ENCODE measurements around the gene RALGPS2. TPM values are rescaled to one million over a fixed set of nuclear protein-coding genes. Genes with fewer than 3 reads are reported as not detected.

The RALGPS2 gene
- total and polyA plus RNA-seq, 2 of the 13 experiments (the other 11 are each of a cell fraction or from before 2014, with no cell fraction given), result 15.6 to 36.0 TPM

DNA sequence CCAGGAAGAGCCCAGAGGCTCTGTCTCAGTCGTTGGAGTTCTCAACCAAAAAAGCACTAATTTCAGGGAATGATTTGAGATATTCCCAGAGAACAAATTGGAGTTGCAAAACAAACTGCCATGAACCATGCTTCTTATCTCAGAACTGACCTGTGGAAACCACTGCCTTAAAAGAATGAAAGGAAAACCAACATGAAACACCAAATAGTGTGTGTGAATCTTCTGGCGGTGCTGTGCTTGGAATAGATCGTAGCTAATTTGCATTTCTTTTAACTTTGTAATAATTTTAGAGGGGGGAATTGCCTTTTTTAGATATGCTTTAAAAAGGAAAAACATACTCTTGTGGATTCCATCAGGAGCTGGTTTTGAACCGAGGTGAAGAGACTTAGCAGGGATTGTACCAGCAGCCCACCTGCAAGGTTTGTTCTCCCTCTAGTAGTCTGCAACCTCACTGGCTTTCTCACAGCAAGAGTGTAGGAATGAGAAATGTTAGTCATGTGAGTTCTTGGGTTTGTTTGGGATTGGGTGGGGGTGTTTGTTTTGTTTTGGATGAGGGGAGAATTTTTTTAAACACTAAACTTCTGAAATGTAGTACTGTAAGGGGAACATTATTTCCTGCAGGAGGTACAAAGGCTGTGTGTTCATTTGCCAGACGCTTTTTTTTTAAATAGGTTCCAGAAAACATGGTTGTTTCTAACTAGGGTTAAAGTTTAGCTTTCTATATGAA is 191.6 kb downstream of the RALGPS2 start (continued):
- TF ChIP-seq, protein P1, sequence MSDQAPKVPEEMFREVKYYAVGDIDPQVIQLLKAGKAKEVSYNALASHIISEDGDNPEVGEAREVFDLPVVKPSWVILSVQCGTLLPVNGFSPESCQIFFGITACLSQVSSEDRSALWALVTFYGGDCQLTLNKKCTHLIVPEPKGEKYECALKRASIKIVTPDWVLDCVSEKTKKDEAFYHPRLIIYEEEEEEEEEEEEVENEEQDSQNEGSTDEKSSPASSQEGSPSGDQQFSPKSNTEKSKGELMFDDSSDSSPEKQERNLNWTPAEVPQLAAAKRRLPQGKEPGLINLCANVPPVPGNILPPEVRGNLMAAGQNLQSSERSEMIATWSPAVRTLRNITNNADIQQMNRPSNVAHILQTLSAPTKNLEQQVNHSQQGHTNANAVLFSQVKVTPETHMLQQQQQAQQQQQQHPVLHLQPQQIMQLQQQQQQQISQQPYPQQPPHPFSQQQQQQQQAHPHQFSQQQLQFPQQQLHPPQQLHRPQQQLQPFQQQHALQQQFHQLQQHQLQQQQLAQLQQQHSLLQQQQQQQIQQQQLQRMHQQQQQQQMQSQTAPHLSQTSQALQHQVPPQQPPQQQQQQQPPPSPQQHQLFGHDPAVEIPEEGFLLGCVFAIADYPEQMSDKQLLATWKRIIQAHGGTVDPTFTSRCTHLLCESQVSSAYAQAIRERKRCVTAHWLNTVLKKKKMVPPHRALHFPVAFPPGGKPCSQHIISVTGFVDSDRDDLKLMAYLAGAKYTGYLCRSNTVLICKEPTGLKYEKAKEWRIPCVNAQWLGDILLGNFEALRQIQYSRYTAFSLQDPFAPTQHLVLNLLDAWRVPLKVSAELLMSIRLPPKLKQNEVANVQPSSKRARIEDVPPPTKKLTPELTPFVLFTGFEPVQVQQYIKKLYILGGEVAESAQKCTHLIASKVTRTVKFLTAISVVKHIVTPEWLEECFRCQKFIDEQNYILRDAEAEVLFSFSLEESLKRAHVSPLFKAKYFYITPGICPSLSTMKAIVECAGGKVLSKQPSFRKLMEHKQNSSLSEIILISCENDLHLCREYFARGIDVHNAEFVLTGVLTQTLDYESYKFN (CRISPR knock-in tag; conservative IDR thresholded peaks at IDR 0.05), result peak; percentile 86
- TF ChIP-seq TEAD3 (CRISPR knock-in tag; optimal IDR thresholded peaks at IDR 0.05; ENCODE audit: borderline replicate concordance) (peak; percentile 71), NFYB (CRISPR knock-in tag; IDR thresholded peaks at IDR 0.05) (peak; percentile 14; the same call in 1 of the 2 replicates), SMAD3 (CRISPR knock-in tag; IDR thresholded peaks at IDR 0.05) (peak; percentile 43; the same call in 1 of the 2 replicates), POLR2AphosphoS5 (IDR thresholded peaks at IDR 0.05; ENCODE audit: low read depth, low read length) (peak; percentile 83), PHF21A (CRISPR knock-in tag; IDR thresholded peaks at IDR 0.05) (peak; percentile 65), PRMT3 (CRISPR knock-in tag; IDR thresholded peaks at IDR 0.05; ENCODE audit: borderline replicate concordance, low read depth) (no peak), KLF16 (CRISPR knock-in tag; IDR thresholded peaks at IDR 0.05) (peak in 1 of 2 experiments; percentile 23; a peak in 1 of 4 replicates), HNF4A (CRISPR knock-in tag; IDR thresholded peaks at IDR 0.05) (peak; percentile 56), HOXA3 (CRISPR knock-in tag; IDR thresholded peaks at IDR 0.05) (peak; percentile 32; the same call in 1 of the 2 replicates), SRSF1 (optimal IDR thresholded peaks at IDR 0.05; ENCODE audit: low read depth, low read length) (no peak), ARID2 (CRISPR knock-in tag; IDR thresholded peaks at IDR 0.05; ENCODE audit: borderline replicate concordance) (0 out of 2 replicates have a peak, but pooled peaks have one; percentile 28)
- TF ChIP-seq, protein P2, sequence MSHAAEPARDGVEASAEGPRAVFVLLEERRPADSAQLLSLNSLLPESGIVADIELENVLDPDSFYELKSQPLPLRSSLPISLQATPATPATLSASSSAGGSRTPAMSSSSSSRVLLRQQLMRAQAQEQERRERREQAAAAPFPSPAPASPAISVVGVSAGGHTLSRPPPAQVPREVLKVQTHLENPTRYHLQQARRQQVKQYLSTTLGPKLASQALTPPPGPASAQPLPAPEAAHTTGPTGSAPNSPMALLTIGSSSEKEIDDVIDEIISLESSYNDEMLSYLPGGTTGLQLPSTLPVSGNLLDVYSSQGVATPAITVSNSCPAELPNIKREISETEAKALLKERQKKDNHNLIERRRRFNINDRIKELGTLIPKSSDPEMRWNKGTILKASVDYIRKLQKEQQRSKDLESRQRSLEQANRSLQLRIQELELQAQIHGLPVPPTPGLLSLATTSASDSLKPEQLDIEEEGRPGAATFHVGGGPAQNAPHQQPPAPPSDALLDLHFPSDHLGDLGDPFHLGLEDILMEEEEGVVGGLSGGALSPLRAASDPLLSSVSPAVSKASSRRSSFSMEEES (CRISPR knock-in tag; IDR thresholded peaks at IDR 0.05), result peak; percentile 97
- TF ChIP-seq, protein P3, sequence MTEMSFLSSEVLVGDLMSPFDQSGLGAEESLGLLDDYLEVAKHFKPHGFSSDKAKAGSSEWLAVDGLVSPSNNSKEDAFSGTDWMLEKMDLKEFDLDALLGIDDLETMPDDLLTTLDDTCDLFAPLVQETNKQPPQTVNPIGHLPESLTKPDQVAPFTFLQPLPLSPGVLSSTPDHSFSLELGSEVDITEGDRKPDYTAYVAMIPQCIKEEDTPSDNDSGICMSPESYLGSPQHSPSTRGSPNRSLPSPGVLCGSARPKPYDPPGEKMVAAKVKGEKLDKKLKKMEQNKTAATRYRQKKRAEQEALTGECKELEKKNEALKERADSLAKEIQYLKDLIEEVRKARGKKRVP (CRISPR knock-in tag; IDR thresholded peaks at IDR 0.05), result 0 out of 4 replicates have a peak, but pooled peaks of 1 of the 2 experiments have one; percentile 30
- TF ChIP-seq, protein P4, sequence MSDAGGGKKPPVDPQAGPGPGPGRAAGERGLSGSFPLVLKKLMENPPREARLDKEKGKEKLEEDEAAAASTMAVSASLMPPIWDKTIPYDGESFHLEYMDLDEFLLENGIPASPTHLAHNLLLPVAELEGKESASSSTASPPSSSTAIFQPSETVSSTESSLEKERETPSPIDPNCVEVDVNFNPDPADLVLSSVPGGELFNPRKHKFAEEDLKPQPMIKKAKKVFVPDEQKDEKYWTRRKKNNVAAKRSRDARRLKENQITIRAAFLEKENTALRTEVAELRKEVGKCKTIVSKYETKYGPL (CRISPR knock-in tag; IDR thresholded peaks at IDR 0.05), result no peak
- TF ChIP-seq, protein P5, sequence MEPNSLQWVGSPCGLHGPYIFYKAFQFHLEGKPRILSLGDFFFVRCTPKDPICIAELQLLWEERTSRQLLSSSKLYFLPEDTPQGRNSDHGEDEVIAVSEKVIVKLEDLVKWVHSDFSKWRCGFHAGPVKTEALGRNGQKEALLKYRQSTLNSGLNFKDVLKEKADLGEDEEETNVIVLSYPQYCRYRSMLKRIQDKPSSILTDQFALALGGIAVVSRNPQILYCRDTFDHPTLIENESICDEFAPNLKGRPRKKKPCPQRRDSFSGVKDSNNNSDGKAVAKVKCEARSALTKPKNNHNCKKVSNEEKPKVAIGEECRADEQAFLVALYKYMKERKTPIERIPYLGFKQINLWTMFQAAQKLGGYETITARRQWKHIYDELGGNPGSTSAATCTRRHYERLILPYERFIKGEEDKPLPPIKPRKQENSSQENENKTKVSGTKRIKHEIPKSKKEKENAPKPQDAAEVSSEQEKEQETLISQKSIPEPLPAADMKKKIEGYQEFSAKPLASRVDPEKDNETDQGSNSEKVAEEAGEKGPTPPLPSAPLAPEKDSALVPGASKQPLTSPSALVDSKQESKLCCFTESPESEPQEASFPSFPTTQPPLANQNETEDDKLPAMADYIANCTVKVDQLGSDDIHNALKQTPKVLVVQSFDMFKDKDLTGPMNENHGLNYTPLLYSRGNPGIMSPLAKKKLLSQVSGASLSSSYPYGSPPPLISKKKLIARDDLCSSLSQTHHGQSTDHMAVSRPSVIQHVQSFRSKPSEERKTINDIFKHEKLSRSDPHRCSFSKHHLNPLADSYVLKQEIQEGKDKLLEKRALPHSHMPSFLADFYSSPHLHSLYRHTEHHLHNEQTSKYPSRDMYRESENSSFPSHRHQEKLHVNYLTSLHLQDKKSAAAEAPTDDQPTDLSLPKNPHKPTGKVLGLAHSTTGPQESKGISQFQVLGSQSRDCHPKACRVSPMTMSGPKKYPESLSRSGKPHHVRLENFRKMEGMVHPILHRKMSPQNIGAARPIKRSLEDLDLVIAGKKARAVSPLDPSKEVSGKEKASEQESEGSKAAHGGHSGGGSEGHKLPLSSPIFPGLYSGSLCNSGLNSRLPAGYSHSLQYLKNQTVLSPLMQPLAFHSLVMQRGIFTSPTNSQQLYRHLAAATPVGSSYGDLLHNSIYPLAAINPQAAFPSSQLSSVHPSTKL (CRISPR knock-in tag; IDR thresholded peaks at IDR 0.05), result peak; percentile 78

Data from HepG2 (cell line).